KG1 (cell line): ENCODE measurements around the gene ARL8B.

ENCODE experiments used
- DNase-seq: peaks from one replicate; lab custom pipeline; 2025; lab: John Stamatoyannopoulos, UW

ARL8B gene

GRCh38 chr3:5212628-5213573 is 90.8 kb downstream of the ARL8B start:
- DNase-seq, result no peak

- DNase-seq, result no peak
Observed at GRCh38 chr3:5213574-5213966, 91.5 kb downstream of the ARL8B start.

- no peak for DNase-seq
Observed at GRCh38 chr3:5214352-5214751, 92.3 kb downstream of the ARL8B start.

GRCh38 chr3:5217824-5218595 is 95.9 kb downstream of the ARL8B start:
- DNase-seq, result no peak

- no peak for DNase-seq
Observed at GRCh38 chr3:5218815-5219214, 96.7 kb downstream of the ARL8B start.

GRCh38 chr3:5219216-5219615 is 97.1 kb downstream of the ARL8B start:
- DNase-seq, result no peak

GRCh38 chr3:5220193-5220592 is 98.1 kb downstream of the ARL8B start:
- DNase-seq, result no peak

GRCh38 chr3:5220667-5221431 is 98.8 kb downstream of the ARL8B start:
- DNase-seq, result no peak

- DNase-seq, result no peak
Observed at GRCh38 chr3:5221701-5222100, 99.6 kb downstream of the ARL8B start.

GRCh38 chr3:5222283-5223005 is 100.4 kb downstream of the ARL8B start:
- no peak for DNase-seq

GRCh38 chr3:5226783-5227182 is 104.7 kb downstream of the ARL8B start:
- no peak for DNase-seq

- DNase-seq, result no peak
Observed at GRCh38 chr3:5227812-5228211, 105.7 kb downstream of the ARL8B start.

GRCh38 chr3:5229414-5229813 is 107.3 kb downstream of the ARL8B start:
- DNase-seq, result no peak
